Choroid plexus epithelial cell (primary cell): ENCODE measurements around the gene ADARB2.
"Not testable (repeated sequence)": the region's sequence is repeated elsewhere in the genome, so short reads cannot be mapped to it uniquely, and the experiment has no call there.

Source experiments
- DNase-seq: peaks from one replicate; pipeline ENCODE4 v3.0.0-alpha.2; 2010; ENCODE audit warnings: low read depth
- H3K4me3 ChIP-seq: 2 replicates; pipeline ENCODE4 v1.5.1; 2011; ENCODE audit warnings: low read depth, mild to moderate bottlenecking, control low read depth, low read length, moderate library complexity
- TF ChIP-seq, protein P1 (sequence below): conservative IDR thresholded peaks from 2 replicates; pipeline ENCODE4 v1.5.1; 2011; ENCODE audit warnings: low read depth, mild to moderate bottlenecking, control low read depth, inconsistent platforms, low read length, moderate library complexity

ADARB2 gene

DNA sequence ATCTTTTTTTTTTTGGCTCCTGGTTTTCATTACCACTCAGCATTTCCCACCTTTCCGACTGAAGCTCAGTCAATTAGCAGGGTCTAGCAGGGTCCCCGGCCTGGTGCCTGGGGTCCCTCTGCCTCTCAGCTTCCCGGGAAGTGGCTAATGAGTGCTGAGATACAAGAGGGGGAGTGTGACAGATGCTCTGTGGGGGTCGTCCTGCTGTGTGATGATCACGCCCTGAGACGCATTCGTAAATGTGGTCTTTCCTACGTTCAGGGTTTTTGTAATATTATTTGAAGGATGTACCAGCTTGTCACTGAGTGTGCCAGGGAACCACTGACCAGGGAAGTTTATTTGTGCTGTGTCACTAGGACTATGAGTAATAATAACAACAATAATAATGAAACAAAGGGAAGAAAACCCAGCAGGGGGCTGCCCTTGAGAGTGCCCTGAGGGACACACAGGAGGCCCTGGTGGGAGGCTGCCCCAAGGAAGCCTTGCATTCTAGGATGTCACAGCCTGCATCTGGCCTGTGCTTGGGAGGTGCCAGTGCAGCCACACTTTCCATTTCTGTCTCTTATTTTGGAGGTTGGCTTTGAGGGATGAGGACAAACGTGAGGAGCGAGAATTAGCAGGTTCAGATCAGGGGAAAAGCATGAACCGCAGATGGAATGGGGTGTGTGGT lies 337.8 kb downstream of the ADARB2 start:
- no peak for DNase-seq
- no peak overlapping the region for H3K4me3 ChIP-seq
- TF ChIP-seq, protein P1, sequence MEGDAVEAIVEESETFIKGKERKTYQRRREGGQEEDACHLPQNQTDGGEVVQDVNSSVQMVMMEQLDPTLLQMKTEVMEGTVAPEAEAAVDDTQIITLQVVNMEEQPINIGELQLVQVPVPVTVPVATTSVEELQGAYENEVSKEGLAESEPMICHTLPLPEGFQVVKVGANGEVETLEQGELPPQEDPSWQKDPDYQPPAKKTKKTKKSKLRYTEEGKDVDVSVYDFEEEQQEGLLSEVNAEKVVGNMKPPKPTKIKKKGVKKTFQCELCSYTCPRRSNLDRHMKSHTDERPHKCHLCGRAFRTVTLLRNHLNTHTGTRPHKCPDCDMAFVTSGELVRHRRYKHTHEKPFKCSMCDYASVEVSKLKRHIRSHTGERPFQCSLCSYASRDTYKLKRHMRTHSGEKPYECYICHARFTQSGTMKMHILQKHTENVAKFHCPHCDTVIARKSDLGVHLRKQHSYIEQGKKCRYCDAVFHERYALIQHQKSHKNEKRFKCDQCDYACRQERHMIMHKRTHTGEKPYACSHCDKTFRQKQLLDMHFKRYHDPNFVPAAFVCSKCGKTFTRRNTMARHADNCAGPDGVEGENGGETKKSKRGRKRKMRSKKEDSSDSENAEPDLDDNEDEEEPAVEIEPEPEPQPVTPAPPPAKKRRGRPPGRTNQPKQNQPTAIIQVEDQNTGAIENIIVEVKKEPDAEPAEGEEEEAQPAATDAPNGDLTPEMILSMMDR: no peak

GRCh38 chr10:1398626-1399410 lies 338.5 kb downstream of the ADARB2 start:
- TF ChIP-seq, protein P1: no peak
- no peak overlapping the region for H3K4me3 ChIP-seq
- no peak for DNase-seq

GRCh38 chr10:1398116-1398515 lies 339.2 kb downstream of the ADARB2 start:
- not testable (repeated sequence) for DNase-seq

DNA sequence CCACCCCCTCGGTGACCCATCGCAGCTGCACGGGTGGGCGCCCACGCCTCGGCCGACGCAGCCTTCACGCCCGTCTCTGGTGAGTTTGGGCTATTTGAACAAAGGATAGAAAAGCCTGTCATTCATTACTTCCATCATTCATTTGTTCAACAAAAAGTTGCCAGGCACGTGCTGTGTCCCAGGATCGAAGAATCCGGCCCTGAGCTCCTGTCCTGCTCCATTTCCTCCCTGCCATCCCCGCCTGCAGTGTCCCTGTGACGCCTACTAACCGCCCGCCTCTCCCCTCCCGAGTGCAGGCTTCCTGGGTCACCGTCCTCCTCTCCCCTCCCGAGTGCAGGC lies 341.1 kb downstream of the ADARB2 start:
- TF ChIP-seq, protein P1: no peak
- DNase-seq: no peak

More at GRCh38 chr10:1398116-1398515, 339.2 kb downstream of the ADARB2 start:
- H3K4me3 ChIP-seq: not testable (repeated sequence)

GRCh38 chr10:1395481-1396296 lies 341.6 kb downstream of the ADARB2 start:
- H3K4me3 ChIP-seq: no peak overlapping the region
- DNase-seq: no peak
- TF ChIP-seq, protein P1: no peak

More for the DNA sequence above, 341.1 kb downstream of the ADARB2 start:
- H3K4me3 ChIP-seq: no peak overlapping the region

DNA sequence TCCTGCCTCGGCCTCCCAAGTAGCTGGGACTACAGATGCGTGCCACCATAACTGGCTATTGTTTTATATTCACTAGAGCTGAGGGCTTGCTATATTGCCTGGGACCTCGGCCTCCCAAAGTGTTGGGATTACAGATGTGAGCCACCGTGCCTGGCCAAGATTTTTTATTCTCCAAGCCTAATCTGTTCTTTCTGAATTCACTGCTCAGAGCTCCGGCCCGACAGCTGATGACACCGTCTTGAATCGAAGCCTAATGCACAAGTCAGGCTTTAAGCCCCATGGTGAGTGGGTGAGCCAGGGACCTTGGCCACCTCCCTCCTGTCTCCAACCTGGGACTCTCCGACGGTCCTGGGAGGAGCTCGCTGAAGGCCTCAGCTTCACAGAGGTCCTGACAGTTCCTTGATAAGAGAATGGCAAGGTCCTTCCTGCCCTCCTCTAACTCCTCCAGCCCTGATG lies 342.3 kb downstream of the ADARB2 start:
- TF ChIP-seq, protein P1: no peak
- no peak for DNase-seq
- no peak overlapping the region for H3K4me3 ChIP-seq
